ENCODE results near the gene NR5A2.

The NR5A2 gene

DNA sequence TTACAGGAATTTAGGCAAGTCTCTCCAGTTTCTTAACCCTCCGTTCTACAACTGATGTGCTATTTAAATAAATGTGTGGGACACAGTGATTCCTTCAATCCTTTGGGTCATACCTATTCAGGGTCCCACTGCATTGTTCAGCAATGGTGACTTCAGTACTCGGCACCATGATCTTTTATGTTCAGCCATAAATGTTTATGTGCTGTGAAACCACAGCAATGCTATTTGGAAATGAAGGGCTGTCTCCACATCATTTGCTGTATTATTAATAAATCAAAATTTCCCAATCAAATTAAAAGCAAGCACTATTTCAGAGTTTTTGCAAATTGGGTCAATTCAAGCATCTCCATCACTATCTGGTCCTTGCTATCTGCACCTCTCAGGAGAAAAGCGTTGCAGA is 84.8 kb downstream of the NR5A2 start:
- no peaks in the 10 kb centered on the region for H3K9me3 Mint-ChIP-seq

DNA sequence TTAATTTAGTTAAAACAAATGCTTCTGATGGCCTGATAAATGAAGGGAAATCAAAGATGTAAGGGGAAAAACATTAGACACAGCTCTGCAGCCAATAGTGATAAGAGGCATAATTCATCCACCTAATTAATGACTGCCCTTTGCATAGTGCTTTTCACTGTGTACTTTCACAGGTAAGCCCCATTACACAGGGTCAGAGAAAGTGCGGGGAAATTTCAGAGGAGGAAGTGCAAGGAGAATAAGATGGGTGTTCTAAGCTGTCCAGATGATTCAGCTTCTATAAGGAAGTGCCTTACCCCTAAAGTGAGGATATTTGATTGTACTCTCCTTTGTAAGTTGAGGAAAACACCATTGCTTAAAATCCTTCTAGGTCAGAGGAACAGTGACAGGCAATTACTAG is 88.0 kb downstream of the NR5A2 start:
- DNase-seq = no peak
- peaks cover 1% of the 10 kb centered on the region for H3K4me1 Mint-ChIP-seq (ENCODE audit: low read depth)
- no peak overlapping the region for H3K27ac Mint-ChIP-seq
- no peaks in the 10 kb centered on the region for H3K9me3 Mint-ChIP-seq
- H3K27me3 Mint-ChIP-seq = peaks cover 13% of the 10 kb centered on the region
- no peaks in the 10 kb centered on the region for H3K36me3 Mint-ChIP-seq (ENCODE audit: low read depth)
- H3K4me3 Mint-ChIP-seq = no peak overlapping the region

More for the DNA sequence above, 84.8 kb downstream of the NR5A2 start:
- Mint-ChIP-seq H3K27ac (no peak overlapping the region), H3K36me3 (ENCODE audit: low read depth) (no peaks in the 10 kb centered on the region), H3K27me3 (peaks cover 5% of the 10 kb centered on the region), H3K4me1 (ENCODE audit: low read depth) (no peaks in the 10 kb centered on the region), H3K4me3 (no peak overlapping the region)
- DNase-seq = no peak

DNA sequence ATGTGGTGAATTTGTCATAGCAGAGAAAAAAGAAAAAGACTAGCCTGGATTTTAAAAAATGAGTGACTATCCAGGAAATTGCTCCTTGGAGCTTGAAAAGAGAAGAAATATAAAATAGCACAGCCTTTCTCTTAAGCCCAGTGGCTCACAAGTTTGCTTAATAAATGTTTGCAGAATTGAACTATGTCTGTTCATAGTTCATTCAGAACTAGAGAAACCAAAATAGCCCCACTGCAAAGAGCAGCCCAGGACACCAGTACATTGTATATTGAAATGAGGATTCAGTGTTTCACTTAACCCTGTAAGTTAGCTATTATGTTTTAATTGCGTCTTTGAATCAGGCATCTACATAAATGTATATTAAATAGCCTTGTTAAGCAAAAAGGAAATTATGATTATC is 88.8 kb downstream of the NR5A2 start:
- Mint-ChIP-seq H3K4me3 (no peak overlapping the region), H3K27me3 (peaks cover 17% of the 10 kb centered on the region), H3K9me3 (no peaks in the 10 kb centered on the region), H3K4me1 (ENCODE audit: low read depth) (peaks cover 1% of the 10 kb centered on the region), H3K36me3 (ENCODE audit: low read depth) (no peaks in the 10 kb centered on the region), H3K27ac (no peak overlapping the region)
- no peak for DNase-seq

DNA sequence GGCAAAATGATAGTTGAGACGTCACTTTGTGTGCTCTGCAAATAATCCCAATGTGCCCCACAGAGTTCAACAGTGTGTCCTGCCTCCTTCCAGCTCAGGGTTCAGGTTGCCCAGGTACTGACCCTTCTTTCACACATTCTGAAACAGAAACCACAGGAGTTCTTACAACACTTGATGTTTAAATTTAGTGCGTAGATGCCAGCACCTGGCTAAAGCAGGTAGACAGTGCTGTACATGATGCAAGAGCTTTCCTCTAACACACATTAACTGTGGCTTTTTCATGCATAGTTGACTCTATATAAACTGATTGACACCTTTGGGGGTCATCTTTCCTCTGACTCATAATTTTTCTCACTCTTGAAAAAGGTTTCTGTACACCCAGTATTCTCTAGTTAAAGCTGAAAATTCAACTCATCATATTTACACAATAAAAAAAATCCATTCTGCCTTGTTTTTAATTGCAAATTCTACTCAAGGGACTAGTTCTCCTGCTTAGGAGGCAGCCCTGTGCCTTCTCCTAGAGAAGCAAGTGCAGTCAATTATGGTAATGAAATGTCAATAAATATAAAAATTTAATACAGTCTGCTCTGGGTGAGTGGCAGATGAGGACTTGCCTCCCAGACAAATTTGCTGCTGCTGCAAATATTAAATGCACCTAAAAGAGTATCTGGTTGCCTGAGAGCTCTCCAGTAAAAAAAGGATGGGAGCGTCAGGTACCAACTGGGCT is 91.4 kb downstream of the NR5A2 start:
- H3K27ac Mint-ChIP-seq = no peak overlapping the region
- DNase-seq = no peak
- no peak overlapping the region for H3K4me3 Mint-ChIP-seq
- H3K36me3 Mint-ChIP-seq (ENCODE audit: low read depth) = no peaks in the 10 kb centered on the region
- H3K27me3 Mint-ChIP-seq = peaks cover 16% of the 10 kb centered on the region
- H3K9me3 Mint-ChIP-seq = no peaks in the 10 kb centered on the region
- peaks cover 1% of the 10 kb centered on the region for H3K4me1 Mint-ChIP-seq (ENCODE audit: low read depth)

DNA sequence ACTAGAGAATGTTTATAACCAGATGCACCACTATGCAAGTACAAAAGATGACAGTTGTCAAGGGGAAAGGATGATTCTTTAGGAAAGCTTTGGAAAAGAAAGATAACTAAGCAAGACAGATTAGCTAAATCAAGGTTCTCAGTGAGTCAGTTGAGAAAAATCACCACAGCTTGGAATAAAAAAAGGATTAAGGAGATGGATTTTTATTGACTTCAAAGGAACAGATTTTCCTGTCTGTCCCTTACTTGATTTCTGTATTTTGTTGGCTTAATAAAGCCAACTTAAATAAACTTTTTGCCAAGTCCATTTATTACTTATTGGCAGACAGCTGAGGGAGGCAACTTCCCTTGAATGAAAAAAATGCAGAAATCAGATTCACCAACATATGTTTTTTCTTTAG is 93.9 kb downstream of the NR5A2 start:
- Mint-ChIP-seq H3K4me3 (no peak overlapping the region), H3K4me1 (ENCODE audit: low read depth) (peaks cover 1% of the 10 kb centered on the region), H3K27ac (no peak overlapping the region), H3K27me3 (peaks cover 16% of the 10 kb centered on the region), H3K36me3 (ENCODE audit: low read depth) (no peaks in the 10 kb centered on the region), H3K9me3 (no peaks in the 10 kb centered on the region)
- DNase-seq = no peak

DNA sequence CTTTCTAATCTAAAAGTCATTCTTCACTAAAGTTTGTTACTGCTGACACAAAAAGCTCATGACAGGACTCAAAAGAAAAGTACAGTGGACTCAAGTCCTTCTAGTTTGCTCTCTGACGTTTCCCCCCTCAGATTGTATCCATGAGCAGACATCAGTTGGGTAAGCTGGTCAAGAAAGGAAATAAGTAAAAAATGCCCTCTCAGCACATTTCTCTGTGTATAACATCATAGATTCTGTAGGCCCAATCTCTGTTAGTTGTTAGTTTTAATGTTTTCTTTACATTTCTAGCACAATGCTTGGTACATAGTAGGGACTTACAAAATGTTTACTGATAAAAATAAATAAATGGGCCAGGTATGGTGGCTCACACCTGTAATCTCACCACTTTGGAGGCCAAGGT is 96.8 kb downstream of the NR5A2 start:
- H3K9me3 Mint-ChIP-seq = no peaks in the 10 kb centered on the region
- no peak overlapping the region for H3K4me3 Mint-ChIP-seq
- DNase-seq = no peak
- peaks cover 11% of the 10 kb centered on the region for H3K27me3 Mint-ChIP-seq
- H3K4me1 Mint-ChIP-seq (ENCODE audit: low read depth) = peaks cover 5% of the 10 kb centered on the region
- H3K36me3 Mint-ChIP-seq (ENCODE audit: low read depth) = no peaks in the 10 kb centered on the region
- no peak overlapping the region for H3K27ac Mint-ChIP-seq

DNA sequence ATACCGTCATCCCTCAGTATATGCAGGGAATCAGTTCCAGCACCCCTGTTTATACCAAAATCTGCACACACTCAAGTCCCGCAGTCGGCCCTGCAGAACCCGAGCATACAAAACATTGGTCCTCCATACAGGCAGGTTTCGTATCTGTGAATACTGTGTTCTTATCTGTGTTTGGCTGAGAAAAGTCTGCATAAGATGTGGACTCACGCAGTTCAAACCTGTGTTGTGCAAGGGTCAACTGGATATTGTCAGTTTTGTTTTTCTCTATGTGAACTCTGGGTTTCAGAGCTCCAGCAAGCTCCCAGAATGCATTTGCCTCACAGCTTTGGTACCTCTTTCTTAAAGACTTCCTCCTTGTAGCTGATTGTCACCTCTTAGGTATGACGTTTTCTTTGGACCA is 100.6 kb downstream of the NR5A2 start:
- H3K27ac Mint-ChIP-seq = no peak overlapping the region
- H3K36me3 Mint-ChIP-seq (ENCODE audit: low read depth) = no peaks in the 10 kb centered on the region
- H3K4me1 Mint-ChIP-seq (ENCODE audit: low read depth) = peaks cover 17% of the 10 kb centered on the region
- DNase-seq = no peak
- H3K4me3 Mint-ChIP-seq = no peak overlapping the region
- H3K27me3 Mint-ChIP-seq = peaks cover 3% of the 10 kb centered on the region
- no peaks in the 10 kb centered on the region for H3K9me3 Mint-ChIP-seq

DNA sequence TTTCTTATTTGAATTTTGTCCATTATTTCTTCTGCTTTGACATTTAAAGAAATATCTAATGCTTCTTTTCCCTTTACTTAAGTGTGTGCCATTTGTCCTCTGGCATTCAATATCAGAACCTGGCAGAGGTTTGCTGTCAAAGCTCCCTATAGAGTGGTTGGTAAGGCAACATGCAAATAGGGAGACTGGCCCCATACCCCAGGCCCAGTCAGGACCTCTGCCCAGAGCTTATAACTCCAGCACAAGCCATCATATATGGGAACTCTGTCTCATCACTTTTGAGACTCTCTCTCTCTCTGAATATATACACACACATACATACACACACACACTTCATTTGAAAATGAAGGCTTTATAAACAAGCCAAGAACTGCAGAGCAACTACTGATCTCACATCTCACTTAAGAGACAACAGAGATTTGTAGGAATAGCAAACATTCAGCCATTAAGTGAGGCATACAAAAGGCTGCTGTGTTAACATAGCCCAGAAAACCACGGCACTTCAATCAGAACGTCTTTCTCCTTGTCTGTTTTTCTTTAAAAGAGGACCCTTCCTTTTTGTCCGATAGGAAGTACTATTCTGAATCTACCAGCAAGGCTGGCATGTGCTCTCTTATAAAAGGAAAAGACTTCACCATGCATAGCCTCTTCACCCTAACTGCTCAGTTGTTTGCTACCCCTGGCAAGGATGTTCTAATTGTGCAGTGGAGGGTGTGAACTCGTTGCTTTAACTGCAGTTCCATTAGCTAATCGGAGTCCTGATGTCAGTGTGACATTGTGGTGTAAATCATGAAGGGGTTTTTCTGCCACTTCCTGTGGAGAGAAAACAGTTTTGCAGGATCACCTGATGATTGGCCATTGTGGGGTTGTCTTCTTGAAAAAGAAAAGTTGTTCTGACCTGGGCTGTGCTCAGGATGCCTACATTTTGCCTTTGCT is 101.7 kb downstream of the NR5A2 start:
- no peak for DNase-seq
- Mint-ChIP-seq H3K9me3 (no peaks in the 10 kb centered on the region), H3K4me1 (ENCODE audit: low read depth) (peaks cover 17% of the 10 kb centered on the region), H3K27ac (no peak overlapping the region), H3K36me3 (ENCODE audit: low read depth) (no peaks in the 10 kb centered on the region), H3K27me3 (no peaks in the 10 kb centered on the region), H3K4me3 (no peak overlapping the region)

DNA sequence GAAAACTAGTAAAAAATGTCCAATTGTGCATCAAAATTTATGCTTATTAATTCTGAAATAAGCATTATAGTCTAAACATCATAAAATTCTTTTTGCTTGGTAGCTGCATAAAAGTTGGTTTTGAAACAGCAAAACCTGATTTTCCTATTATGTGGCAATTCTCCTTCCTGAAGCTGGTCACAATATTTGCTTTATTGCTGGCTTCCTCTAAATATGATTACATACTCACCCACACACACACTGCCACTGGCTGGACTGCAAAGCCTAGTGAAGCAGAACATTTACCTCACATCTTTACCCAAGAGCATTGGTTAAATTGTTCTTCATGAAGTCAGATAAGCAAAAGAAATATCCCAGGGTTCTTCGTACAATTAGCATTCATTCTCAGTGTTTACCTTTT is 103.0 kb downstream of the NR5A2 start:
- Mint-ChIP-seq H3K27me3 (no peaks in the 10 kb centered on the region), H3K4me3 (no peak overlapping the region), H3K4me1 (ENCODE audit: low read depth) (peaks cover 17% of the 10 kb centered on the region), H3K9me3 (no peaks in the 10 kb centered on the region), H3K36me3 (ENCODE audit: low read depth) (no peaks in the 10 kb centered on the region), H3K27ac (no peak overlapping the region)
- DNase-seq = no peak

DNA sequence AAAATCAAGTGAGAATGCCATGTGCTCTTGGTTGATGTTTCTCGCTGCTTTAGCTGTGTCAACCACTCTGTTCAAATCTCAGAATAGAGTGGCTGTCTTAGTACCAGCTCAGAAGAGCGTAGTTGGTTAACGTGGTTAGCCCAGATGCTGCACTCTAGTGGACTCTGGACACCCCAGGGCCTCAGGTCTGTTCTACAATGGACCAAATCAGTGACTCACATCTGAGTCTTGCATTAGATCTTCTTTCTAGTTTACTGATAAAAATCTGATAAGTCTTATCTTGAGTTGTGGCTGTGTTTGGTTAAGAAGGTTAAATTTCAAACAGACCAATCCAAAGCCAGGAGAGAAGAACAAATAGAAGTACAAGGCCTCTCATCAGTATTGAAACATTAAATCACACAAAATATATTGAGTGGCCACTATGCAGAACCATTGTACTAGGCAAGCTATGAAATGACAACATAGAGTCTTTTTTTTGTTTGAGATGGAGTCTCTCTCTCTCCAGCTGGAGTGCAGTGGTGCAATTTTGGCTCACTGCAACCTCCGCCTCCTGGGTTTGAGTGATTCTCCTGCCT is 104.1 kb downstream of the NR5A2 start:
- Mint-ChIP-seq H3K4me3 (no peak overlapping the region), H3K9me3 (no peaks in the 10 kb centered on the region), H3K36me3 (ENCODE audit: low read depth) (no peaks in the 10 kb centered on the region), H3K27ac (no peak overlapping the region), H3K27me3 (no peaks in the 10 kb centered on the region), H3K4me1 (ENCODE audit: low read depth) (peaks cover 17% of the 10 kb centered on the region)
- no peak for DNase-seq

DNA sequence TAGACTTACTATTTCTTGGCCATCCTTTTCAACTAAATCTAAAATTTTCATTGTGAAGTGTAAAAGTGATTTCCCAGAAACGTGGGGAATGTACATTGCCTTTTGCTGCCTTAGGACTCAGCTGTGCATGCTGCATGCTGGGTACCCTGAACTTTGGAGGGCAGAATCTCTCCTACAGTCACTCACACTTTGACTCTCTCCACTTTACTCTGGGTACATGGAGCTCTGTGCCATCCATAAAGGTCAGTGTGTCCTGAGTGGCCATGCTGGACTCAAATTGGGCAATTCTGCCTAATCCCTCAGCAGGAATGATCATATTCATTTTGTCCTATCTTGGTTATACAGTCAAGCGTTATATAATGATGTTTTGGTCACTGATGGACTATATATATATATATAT is 105.6 kb downstream of the NR5A2 start:
- DNase-seq = no peak
- Mint-ChIP-seq H3K27me3 (no peaks in the 10 kb centered on the region), H3K4me1 (ENCODE audit: low read depth) (peaks cover 17% of the 10 kb centered on the region), H3K36me3 (ENCODE audit: low read depth) (no peaks in the 10 kb centered on the region), H3K27ac (no peak overlapping the region), H3K9me3 (no peaks in the 10 kb centered on the region), H3K4me3 (no peak overlapping the region)

DNA sequence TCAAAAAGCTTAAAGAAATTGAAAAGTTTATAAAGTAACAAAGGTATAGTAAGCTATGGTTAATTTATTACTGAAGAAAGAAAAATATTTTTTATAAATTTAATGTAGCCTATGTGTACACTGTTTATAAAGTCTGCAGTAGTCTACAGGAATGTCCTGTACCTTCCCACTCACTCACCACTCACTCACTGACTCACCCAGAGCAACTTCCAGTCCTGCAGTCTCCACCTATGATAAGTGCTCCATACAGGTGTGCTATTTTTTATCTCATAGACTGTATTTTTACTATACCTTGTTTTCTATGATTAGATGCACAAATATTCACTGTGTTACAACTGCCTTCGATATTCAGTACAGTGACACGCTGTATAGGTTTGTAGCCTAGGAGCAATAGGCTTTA is 106.6 kb downstream of the NR5A2 start:
- DNase-seq = no peak
- Mint-ChIP-seq H3K27me3 (no peaks in the 10 kb centered on the region), H3K27ac (no peak overlapping the region), H3K4me3 (no peak overlapping the region), H3K36me3 (ENCODE audit: low read depth) (no peaks in the 10 kb centered on the region), H3K9me3 (no peaks in the 10 kb centered on the region), H3K4me1 (ENCODE audit: low read depth) (peaks cover 14% of the 10 kb centered on the region)

DNA sequence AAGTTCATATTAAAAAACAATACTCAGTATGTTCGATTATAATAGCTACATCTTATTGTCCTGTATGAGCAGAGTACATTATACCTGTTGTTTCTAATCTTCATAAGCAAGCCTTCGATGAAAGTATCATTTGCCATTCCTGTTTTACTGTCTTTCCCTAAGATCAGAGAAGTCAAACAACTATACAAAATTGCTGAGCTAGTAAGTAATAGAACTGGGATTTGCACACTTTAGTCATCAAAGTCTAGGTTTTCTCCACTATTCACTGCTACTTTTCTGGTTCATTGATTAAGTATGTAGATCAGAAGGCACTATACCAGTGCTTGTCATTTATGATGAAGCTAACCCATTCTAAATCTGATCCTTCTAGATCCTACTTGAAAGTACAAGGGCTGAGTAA is 108.9 kb downstream of the NR5A2 start:
- no peaks in the 10 kb centered on the region for H3K9me3 Mint-ChIP-seq
- H3K27ac Mint-ChIP-seq = no peak overlapping the region
- H3K27me3 Mint-ChIP-seq = no peaks in the 10 kb centered on the region

DNA sequence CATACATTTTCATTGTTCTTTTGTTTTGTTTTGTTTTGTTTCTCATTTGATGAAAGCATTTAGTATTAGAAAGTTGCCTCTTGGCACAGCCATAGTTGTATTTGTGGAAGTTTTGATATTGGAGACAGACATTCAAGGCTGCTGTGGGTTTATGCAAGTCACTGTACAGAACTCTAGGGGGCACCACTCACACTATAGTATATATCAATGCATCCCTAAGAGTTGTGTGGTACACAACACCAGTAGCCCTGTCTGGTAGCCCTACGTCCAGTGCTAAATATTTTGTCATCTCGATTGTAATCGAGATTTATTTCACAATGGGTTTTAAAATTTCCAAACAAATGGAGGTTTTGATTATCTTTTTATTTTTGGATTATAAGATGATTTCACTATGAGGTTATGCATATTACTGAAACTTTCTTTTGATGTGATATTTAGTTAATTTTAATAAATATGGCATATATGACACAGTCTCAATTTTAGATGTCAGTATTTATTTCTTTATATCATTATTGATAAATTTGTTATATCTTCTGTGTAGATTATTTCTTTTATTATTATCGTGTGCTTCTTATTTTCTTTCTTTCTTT is 112.2 kb downstream of the NR5A2 start:
- Mint-ChIP-seq H3K36me3 (ENCODE audit: low read depth) (no peaks in the 10 kb centered on the region), H3K4me1 (ENCODE audit: low read depth) (no peaks in the 10 kb centered on the region), H3K9me3 (no peaks in the 10 kb centered on the region), H3K27me3 (no peaks in the 10 kb centered on the region), H3K4me3 (no peak overlapping the region), H3K27ac (no peak overlapping the region)
- DNase-seq = no peak

More for the DNA sequence above, 108.9 kb downstream of the NR5A2 start:
- no peak for DNase-seq
- no peak overlapping the region for H3K4me3 Mint-ChIP-seq
- peaks cover 1% of the 10 kb centered on the region for H3K4me1 Mint-ChIP-seq (ENCODE audit: low read depth)
- H3K36me3 Mint-ChIP-seq (ENCODE audit: low read depth) = no peaks in the 10 kb centered on the region
